Adrenal gland (tissue), 5 donors: Measurements from ENCODE around the gene GATAD2B.
"Not testable (repeated sequence)": the region's sequence is repeated elsewhere in the genome, so short reads cannot be mapped to it uniquely, and the experiment has no call there.

Source experiments
- POLR2A ChIP-seq, 2 donors: fragments of 450-650 bp; IDR thresholded peaks; one replicate each; pipeline ENCODE4 v1.6.1; 2017; ENCODE audit warnings: antibody characterized with exemption in 2 of 2, mild to moderate bottlenecking in 2 of 2, moderate library complexity in 1 of 2
- TF ChIP-seq, protein P1 (sequence below), 6 experiments: fragments of 450-650 bp in 4 of 6; fragments of 200-600 bp in 2 of 6; sonication (generic) in 1 of 6; IDR thresholded peaks; 1 replicate in 5 of 6; 2 replicates in 1 of 6; pipeline versions ENCODE4 v1.5.1 to v1.8.0; 2016 to 2021; ENCODE audit warnings: antibody characterized with exemption in 6 of 6, mild to moderate bottlenecking in 2 of 6, moderate library complexity in 1 of 6
- donor health status: DM: no; HTN: no; CAD: no.

DNA sequence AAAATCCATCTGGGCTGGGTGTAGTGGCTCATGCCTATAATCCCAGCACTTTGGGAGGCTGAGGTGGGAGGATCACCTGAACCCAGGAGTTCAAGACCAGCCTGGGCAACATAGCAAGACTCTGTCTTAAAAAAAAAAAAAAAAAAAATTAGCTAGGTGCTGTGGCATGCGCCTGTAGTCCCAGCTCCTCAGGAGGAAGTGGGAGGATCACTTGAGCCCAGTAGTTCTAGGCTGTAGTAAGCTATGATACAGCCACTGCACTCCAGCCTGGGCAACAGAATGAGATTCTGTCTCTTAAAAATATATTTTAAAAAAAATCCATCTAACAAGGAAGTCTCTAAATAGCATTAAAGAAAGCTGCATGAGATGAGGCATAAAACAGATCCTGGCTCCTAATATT lies 26.9 kb downstream of the GATAD2B start:
- not testable (repeated sequence) for TF ChIP-seq POLR2A (IDR thresholded peaks at IDR 0.05)
- TF ChIP-seq, protein P1, sequence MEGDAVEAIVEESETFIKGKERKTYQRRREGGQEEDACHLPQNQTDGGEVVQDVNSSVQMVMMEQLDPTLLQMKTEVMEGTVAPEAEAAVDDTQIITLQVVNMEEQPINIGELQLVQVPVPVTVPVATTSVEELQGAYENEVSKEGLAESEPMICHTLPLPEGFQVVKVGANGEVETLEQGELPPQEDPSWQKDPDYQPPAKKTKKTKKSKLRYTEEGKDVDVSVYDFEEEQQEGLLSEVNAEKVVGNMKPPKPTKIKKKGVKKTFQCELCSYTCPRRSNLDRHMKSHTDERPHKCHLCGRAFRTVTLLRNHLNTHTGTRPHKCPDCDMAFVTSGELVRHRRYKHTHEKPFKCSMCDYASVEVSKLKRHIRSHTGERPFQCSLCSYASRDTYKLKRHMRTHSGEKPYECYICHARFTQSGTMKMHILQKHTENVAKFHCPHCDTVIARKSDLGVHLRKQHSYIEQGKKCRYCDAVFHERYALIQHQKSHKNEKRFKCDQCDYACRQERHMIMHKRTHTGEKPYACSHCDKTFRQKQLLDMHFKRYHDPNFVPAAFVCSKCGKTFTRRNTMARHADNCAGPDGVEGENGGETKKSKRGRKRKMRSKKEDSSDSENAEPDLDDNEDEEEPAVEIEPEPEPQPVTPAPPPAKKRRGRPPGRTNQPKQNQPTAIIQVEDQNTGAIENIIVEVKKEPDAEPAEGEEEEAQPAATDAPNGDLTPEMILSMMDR (IDR thresholded peaks at IDR 0.05) = not testable (repeated sequence)
